ENCODE results near the gene STIM1. TPM values are rescaled to one million over a fixed set of nuclear protein-coding genes. Genes with fewer than 3 reads are reported as not detected.

Gene STIM1
- total RNA-seq (2013; cell fraction: nucleolus; rRNA removed) = 113 and 116 TPM in 2 replicates
- 21.6 and 24.0 TPM in 2 replicates for total RNA-seq (2014; rRNA removed)
- total RNA-seq (2014; rRNA removed; fragmentation: Illumina TruSeq; extraction: Trizol) = 24.9 and 26.0 TPM in 2 replicates
- 55.9 and 57.7 TPM in 2 replicates for total RNA-seq (2021)
- 36.6 TPM for polyA plus RNA-seq (2011; ENCODE audit: low read depth)
- 36.3 and 39.3 TPM in 2 replicates for polyA plus RNA-seq (2011; rRNA removed)
- polyA plus RNA-seq (2011; cell fraction: cytosol; rRNA removed) = 40.8 and 42.5 TPM in 2 replicates
- 68.6 and 72.6 TPM in 2 replicates for polyA plus RNA-seq (2011; cell fraction: nucleus; rRNA removed)
- polyA plus RNA-seq (2012) = 45.2 and 48.9 TPM in 2 replicates
- polyA plus RNA-seq (2014; fragmentation: Illumina TruSeq; extraction: Trizol) = 29.1 and 37.0 TPM in 2 replicates
- 1 to 10 TPM; 8.6 to 9.9 TPM for polyA plus RNA-seq (2014; fragmentation: Nextera tagmentation; extraction: Ambion mirVana)
- polyA plus RNA-seq (2014; rRNA removed) = 26.7 and 31.0 TPM in 2 replicates
- polyA plus RNA-seq (2016; fragmentation: Nextera tagmentation; extraction: Ambion mirVana) = 10 to 100 TPM; 31.8 to 36.8 TPM
- 143 and 245 TPM in 2 replicates for polyA minus RNA-seq (2011; rRNA and poly(A)+ RNA removed)
- polyA minus RNA-seq (2011; cell fraction: cytosol; rRNA and poly(A)+ RNA removed) = 25.1 and 38.3 TPM in 2 replicates
- 42.4 and 62.3 TPM in 2 replicates for polyA minus RNA-seq (2011; cell fraction: nucleus; rRNA and poly(A)+ RNA removed)
- percentile 88 among the genes with signal in this experiment for Bru-seq, nascent RNA
- percentile 88 among the genes with signal in this experiment for BruChase-seq, experiment 1, labeled RNA remaining after a 6-hour chase
- BruChase-seq, experiment 2, labeled RNA remaining after a 2-hour chase = percentile 81 among the genes with signal in this experiment
- long read RNA-seq, experiment 1, full-length matches to known transcripts = 7 of 12 reads
- long read RNA-seq, experiment 1, partial matches to known transcripts = 2 of 12 reads
- long read RNA-seq, experiment 1, other reads (novel, unspliced or antisense) = 3 of 12 reads
- long read RNA-seq, experiment 2, partial matches to known transcripts = 3 of 16 reads
- long read RNA-seq, experiment 2, other reads (novel, unspliced or antisense) = 12 of 16 reads

- RAD21 ChIA-PET (ENCODE audit: unreplicated experiment) = interaction anchor here (0.7 to 16.5 kb wide), 48 partner anchors 9 to 332 kb away, joined by 3 to 605 read pairs (median 6); partner anchors contain the start of genes PGAP2 and RHOG
- TF ChIP-seq TAF1 (IDR thresholded peaks at IDR 0.05; ENCODE audit: borderline replicate concordance, low read depth, low read length) (no peak), E2F8 (IDR thresholded peaks at IDR 0.05; ENCODE audit: low read depth, partially characterized antibody) (no peak), ZSCAN29 (IDR thresholded peaks at IDR 0.05) (no peak), PAX5 (IDR thresholded peaks at IDR 0.05; ENCODE audit: borderline replicate concordance, low read depth, low read length) (peak; percentile 56), ZBTB4 (CRISPR knock-in tag; IDR thresholded peaks at IDR 0.05) (no peak), KLF5 (IDR thresholded peaks at IDR 0.05; ENCODE audit: partially characterized antibody) (peak; percentile 48), MEF2B (IDR thresholded peaks at IDR 0.05; ENCODE audit: partially characterized antibody, poor library complexity, severe bottlenecking) (peak; percentile 54), CREB1 (IDR thresholded peaks at IDR 0.05; ENCODE audit: low read depth) (peak; percentile 81), BCL11A (IDR thresholded peaks at IDR 0.05; ENCODE audit: low read depth, low read length) (no peak), ZBED1 (IDR thresholded peaks at IDR 0.05; ENCODE audit: borderline replicate concordance) (no peak)
Measured at GRCh38 chr11:3854977-3855807, at the start of gene STIM1. Gene STIM1 (plus strand): TSS chr11:3855664. CDS start chr11:3856271, 607 bp downstream.

More at GRCh38 chr11:3854977-3855807, at the start of gene STIM1:
- peak within 1 kb of the TSS; percentile 95 for H3K9ac ChIP-seq (ENCODE audit: control insufficient read depth, insufficient read depth, low read length)
- H4K20me1 ChIP-seq (ENCODE audit: control insufficient read depth, insufficient read depth) = no peaks in the 10 kb centered on the region
- DNase-seq (ENCODE audit: low read depth, low spot score) (peak; percentile 88), ATAC-seq (peak; percentile 76), FAIRE-seq (no peak)
- ChIA-PET SMC1A (ENCODE audit: uncharacterized antibody, unreplicated experiment) (interaction anchor here (0.5 to 21.1 kb wide), 42 partner anchors 9 to 328 kb away, joined by 3 to 805 read pairs (median 6); partner anchors contain the start of genes PGAP2 and RHOG), POLR2A (interaction anchor here (0.6 to 13.2 kb wide), 26 partner anchors 9 to 344 kb away, joined by 3 to 405 read pairs (median 4); partner anchors contain the start of genes NUP98, PGAP2 and RHOG), CTCF (interaction anchor here (0.6 to 39.6 kb wide), 53 partner anchors 6 to 1885 kb away, joined by 3 to 1047 read pairs (median 7); partner anchors contain the start of genes PGAP2, RHOG and STIM1)
- intact Hi-C loops (cut with micrococcal nuclease; ENCODE audit: unreplicated experiment) (loop anchor here (1.0 to 2.0 kb wide), 4 partner anchors 24 to 94 kb away; no protein-coding TSS in a partner anchor), in situ Hi-C loops (cut with MboI) (loop anchor here (25.0 kb wide), 2 partner anchors 1482 to 1832 kb away; partner anchors contain the start of genes OR51B5, TRIM22 and TRIM5)
- H3K27ac ChIP-seq (ENCODE audit: control insufficient read depth, insufficient read depth) = peak within 1 kb of the TSS; percentile 97
- H2AFZ ChIP-seq (ENCODE audit: control insufficient read depth, low read depth, low read length) = peak within 1 kb of the TSS; percentile 97
- no TSS peak for BruUV-seq (replicated peaks)
- H3K4me3 ChIP-seq = peak within 1 kb of the TSS; percentile 94
- H3K36me3 ChIP-seq (ENCODE audit: control insufficient read depth in 2 of 2, insufficient read depth in 2 of 2, low read length in 1 of 2) = no peaks in the 10 kb centered on the region
- under 1% methylated on average over 59 of the region's 87 CpGs for WGBS (ENCODE audit: insufficient coverage, insufficient replicate concordance, low lambda C conversion rate, missing lambda C conversion rate)
- peaks cover 32% of the 10 kb centered on the region for H3K4me1 ChIP-seq (ENCODE audit: control insufficient read depth, insufficient read depth, low read length)
- peaks cover 47% of the 10 kb centered on the region for H3K79me2 ChIP-seq (ENCODE audit: control insufficient read depth, insufficient read depth, low read length)
- no peaks in the 10 kb centered on the region for H3K27me3 ChIP-seq (replicated peaks in 1 of 2; ENCODE audit: control insufficient read depth in 2 of 2, insufficient read depth in 2 of 2, low read length in 1 of 2)
- peak within 1 kb of the TSS; percentile 99 for H3K4me2 ChIP-seq (ENCODE audit: control insufficient read depth, insufficient read depth)
- no peaks in the 10 kb centered on the region for H3K9me3 ChIP-seq (replicated peaks; ENCODE audit: control insufficient read depth, insufficient read depth, low read length)

All from GM12878 (cell line).